ENCODE data around the gene PRKCE. TPM values are rescaled to one million over a fixed set of nuclear protein-coding genes. Genes with fewer than 3 reads are reported as not detected.

PRKCE gene
- total RNA-seq, 2 donors from 2014 or later: 7.3 to 20.8 TPM

- H3K27me3 ChIP-seq: no peaks in the 10 kb centered on the region
- no peaks in the 10 kb centered on the region for H3K9me3 ChIP-seq
- H3K36me3 ChIP-seq (replicated peaks in 1 of 2; ENCODE audit: insufficient read depth in 1 of 2, low read depth in 2 of 2): no peaks in the 10 kb centered on the region
- WGBS, 2 donors: 80 to 89% methylated on average over 6 of the region's 6 CpGs
- TF ChIP-seq CTCF (IDR thresholded peaks at IDR 0.05): no peak
- no peak for TF ChIP-seq POLR2A (IDR thresholded peaks at IDR 0.05)
- no peak overlapping the region for H3K4me3 ChIP-seq
- intact Hi-C loops (cut with DNase I): no loop called here
- peaks cover 20% of the 10 kb centered on the region for H3K4me1 ChIP-seq
- H3K27ac ChIP-seq: no peak overlapping the region
- ATAC-seq (no peak), DNase-seq (no peak)
Measured at GRCh38 chr2:45622336-45623075, 29.0 kb upstream of the PRKCE start.

DNA sequence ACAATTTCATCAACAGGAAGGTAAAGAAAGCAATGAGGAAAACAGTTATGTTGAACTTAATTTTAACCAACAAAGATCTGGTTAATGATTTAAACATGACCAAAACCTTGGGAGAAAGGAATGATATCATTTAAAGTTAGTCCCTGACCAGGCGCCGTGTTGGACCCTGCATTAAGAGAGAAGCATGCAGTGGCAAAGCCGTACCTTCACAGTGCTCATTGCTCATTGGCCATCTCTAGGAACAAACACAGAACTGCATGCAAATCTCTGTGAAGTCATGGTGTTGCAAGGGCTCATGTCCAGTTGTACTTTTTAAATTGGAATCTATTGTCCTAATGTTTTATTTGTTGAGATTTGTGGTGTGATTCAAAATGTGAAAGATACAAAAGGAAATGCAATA lies 28.4 kb upstream of the PRKCE start:
- no peaks in the 10 kb centered on the region for H3K27me3 ChIP-seq
- no peak overlapping the region for H3K27ac ChIP-seq
- 71 to 75% methylated on average over 3 of the region's 3 CpGs for WGBS, 2 donors
- no peaks in the 10 kb centered on the region for H3K36me3 ChIP-seq (replicated peaks in 1 of 2; ENCODE audit: insufficient read depth in 1 of 2, low read depth in 2 of 2)
- no peak overlapping the region for H3K4me3 ChIP-seq
- DNase-seq (no peak), ATAC-seq (no peak)
- H3K9me3 ChIP-seq: no peaks in the 10 kb centered on the region
- H3K4me1 ChIP-seq: peaks cover 21% of the 10 kb centered on the region
- intact Hi-C loops (cut with DNase I): no loop called here
- no peak for TF ChIP-seq CTCF (IDR thresholded peaks at IDR 0.05)

DNA sequence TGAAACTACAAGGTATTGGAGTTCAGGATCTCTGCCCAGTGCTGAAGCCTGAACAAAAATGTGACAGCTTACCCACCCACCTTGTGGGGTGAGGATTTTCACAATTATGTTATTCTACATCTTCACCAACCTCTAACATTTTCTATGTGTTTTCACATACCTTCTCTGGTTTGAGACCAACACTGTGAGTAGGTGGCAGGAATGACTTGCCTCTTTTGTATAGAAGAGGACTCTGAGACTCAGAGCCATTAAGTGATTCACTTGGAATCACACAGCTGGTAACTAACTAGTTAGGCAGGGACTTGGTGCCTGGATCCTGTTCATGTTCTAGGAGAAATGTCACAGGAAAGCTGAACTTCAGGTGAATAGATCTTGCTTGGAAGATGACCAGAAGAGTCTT lies 25.7 kb upstream of the PRKCE start:
- ATAC-seq: no peak
- intact Hi-C loops (cut with DNase I): no loop called here
- no peaks in the 10 kb centered on the region for H3K27me3 ChIP-seq
- TF ChIP-seq POLR2A (IDR thresholded peaks at IDR 0.05) (no peak), CTCF (IDR thresholded peaks at IDR 0.05) (no peak)
- no peaks in the 10 kb centered on the region for H3K36me3 ChIP-seq (replicated peaks in 1 of 2; ENCODE audit: insufficient read depth in 1 of 2, low read depth in 2 of 2)
- H3K4me1 ChIP-seq: peaks cover 21% of the 10 kb centered on the region
- DNase-seq: no peak
- H3K27ac ChIP-seq: peak overlapping the region in 2 of 4 donors; percentile 36 to 43
- H3K4me3 ChIP-seq: no peak overlapping the region
- H3K9me3 ChIP-seq: no peaks in the 10 kb centered on the region

GRCh38 chr2:45626387-45627221 lies 24.9 kb upstream of the PRKCE start:
- Histone ChIP-seq H3K4me1 (peaks cover 21% of the 10 kb centered on the region), H3K4me3 (no peak overlapping the region), H3K9me3 (no peaks in the 10 kb centered on the region), H3K27ac (peak overlapping the region in 3 of 4 donors; percentile 36 to 48 (median 43)), H3K27me3 (no peaks in the 10 kb centered on the region), H3K36me3 (replicated peaks in 1 of 2; ENCODE audit: insufficient read depth in 1 of 2, low read depth in 2 of 2) (no peaks in the 10 kb centered on the region)
- 24 to 29% methylated on average over 8 of the region's 8 CpGs for WGBS, 2 donors
- ATAC-seq (peak; percentile 91), DNase-seq (peak in 3 of 4 donors; percentile 24 to 60 (median 56))
- TF ChIP-seq CTCF (IDR thresholded peaks at IDR 0.05) (no peak), POLR2A (IDR thresholded peaks at IDR 0.05) (no peak)
- intact Hi-C loops (cut with DNase I): no loop called here

Measured in body of pancreas (tissue), 4 donors.